MV-4-11 (cell line): Measurements from ENCODE around the gene ZNF790.
A peak's percentile ranks its signal among the peaks of the same experiment; 100 is the strongest.
"Not testable (repeated sequence)": the region's sequence is repeated elsewhere in the genome, so short reads cannot be mapped to it uniquely, and the experiment has no call there.

ENCODE experiments used
- DNase-seq: peaks from one replicate; lab custom pipeline; 2025; lab: John Stamatoyannopoulos, UW

The ZNF790 gene

GRCh38 chr19:36837906-36838783, at the start of gene ZNF790:
Gene ZNF790, minus strand, starts transcription at chr19:36838387. Its CDS starts 12,768 bp downstream, at chr19:36825619.
- peak; percentile 95 for DNase-seq

- DNase-seq = peak; percentile 18
These were observed 39.1 kb upstream of the ZNF790 start for GRCh38 chr19:36876993-36877938.

DNA sequence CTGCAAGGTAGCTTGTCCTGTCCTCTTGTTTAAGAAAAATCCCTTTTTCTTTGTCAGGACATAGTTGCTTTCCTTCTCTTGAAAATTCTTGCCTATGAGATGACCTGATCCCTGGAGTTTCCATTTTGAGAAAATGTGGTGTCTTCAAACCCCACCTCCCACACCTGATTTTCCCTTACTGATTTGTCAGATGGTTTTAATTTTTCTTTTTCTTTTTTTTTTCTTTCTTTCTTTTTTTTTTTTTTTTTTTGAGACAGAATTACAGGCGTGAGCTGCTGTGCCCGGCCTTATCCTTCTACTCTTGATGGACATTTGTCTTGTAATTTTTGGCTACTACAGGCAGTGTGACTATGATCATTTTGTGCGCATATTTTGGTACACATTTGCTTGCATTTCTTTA, 13.7 kb upstream of the ZNF790 start:
- no peak for DNase-seq

DNA sequence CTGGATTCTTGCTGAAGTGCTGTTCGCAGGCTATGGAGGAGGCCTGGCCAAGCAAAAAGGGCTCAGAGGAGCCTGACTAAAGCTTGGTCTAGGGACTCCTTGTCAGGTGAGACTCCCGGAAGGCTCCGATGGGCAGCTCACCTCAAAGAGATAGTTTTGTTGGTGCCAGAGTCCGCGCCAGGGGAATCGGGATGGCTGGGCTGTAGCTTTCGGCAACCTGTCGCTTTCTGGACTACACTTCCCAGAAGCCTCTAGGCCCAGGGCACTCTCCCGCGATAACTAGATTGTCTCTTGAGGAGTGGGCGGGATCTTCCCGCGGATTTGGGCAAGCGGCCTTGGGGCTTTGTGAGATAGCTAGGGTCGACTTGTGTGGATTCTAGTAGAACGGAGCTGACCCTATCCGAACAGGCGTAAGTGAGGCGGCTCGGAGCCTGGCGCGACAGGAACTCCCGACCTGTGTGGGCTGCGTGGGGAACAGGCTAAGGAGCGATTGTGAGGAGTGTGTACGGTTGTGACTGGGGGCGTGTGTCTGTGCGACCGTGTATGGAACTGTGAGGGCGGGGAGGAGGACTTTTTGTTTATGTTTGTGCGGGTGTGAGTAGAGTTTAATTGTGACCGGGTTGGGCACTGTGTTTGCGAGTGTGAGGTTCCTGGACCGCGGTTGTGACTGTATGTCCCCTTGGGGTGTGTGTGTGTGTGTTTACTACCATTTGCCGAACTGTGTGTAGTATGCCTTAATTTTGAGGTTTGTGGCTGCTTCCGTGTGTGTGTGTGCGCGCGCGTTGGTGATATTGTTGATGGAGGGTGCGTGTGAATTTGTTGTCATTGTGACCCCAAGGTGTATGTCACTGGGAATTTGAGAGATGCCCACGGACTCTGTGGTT, 12.6 kb upstream of the ZNF790 start, which contains the start of gene ZNF345:
Gene ZNF345, plus strand, starts transcription at position 318 of the 884 bp plus-strand sequence. CDS start 25,955 bp downstream, outside the sequence.
- DNase-seq = peak; percentile 97

- peak; percentile 94 for DNase-seq
These were observed 11.7 kb upstream of the ZNF790 start for GRCh38 chr19:36849701-36850558.

GRCh38 chr19:36847968-36848367, 9.8 kb upstream of the ZNF790 start:
- no peak for DNase-seq

DNA sequence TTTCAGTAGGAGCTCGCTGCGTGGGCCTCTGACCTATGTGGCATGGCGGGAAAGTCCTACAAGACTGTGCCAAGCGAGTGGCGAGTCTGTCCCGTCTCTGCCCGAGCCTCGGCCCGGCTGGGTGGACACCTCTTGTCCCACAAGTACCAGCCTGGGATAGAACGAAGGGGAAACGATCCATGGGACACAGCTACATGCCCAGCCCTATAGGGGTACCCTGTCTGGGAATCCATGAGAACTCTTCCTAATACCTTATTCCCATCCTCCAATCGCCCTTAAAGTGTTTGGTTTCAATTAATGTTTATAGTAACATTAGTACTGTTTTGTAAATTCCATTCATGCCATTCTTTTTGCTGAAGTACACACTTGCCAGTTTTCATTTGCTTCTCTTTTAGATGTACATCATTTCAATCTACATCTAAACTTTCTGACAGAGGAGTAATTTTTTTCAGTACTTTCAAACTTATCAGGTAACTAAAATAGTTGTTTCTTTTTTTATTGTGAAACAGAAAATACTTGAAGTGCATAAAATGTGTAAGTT, 667 bp upstream of the ZNF790 start:
- no peak for DNase-seq

- no peak for DNase-seq
These were observed 846 bp downstream of the ZNF790 start for GRCh38 chr19:36837176-36837905.

GRCh38 chr19:36833430-36833829, 4.8 kb downstream of the ZNF790 start:
- DNase-seq = no peak

GRCh38 chr19:36821758-36822157, 16.4 kb downstream of the ZNF790 start:
- no peak for DNase-seq

- peak; percentile 15 for DNase-seq
These were observed 19.0 kb downstream of the ZNF790 start for GRCh38 chr19:36819130-36819630.

DNA sequence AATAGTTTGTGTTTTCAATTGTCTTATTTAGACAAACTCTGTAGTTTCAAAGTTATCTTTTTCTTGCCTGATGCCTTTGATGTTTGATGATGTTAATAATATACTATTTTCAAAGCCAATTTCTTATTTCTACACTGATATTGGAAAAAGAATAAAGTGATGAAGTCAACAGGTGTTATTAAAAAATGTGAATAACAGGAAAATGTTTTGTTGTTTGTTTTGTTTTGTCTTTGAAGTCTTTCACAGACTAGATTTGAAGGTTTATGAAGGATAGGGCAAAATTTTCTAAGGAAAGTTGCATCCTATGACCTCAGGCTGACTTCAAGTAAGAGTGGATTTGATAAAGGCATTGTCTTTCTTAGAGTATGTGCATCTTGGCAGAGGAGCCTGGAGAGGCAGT, 31.2 kb downstream of the ZNF790 start:
- DNase-seq = no peak

- DNase-seq = no peak
These were observed 32.8 kb downstream of the ZNF790 start for GRCh38 chr19:36805364-36805763.

- no peak for DNase-seq
These were observed 40.4 kb downstream of the ZNF790 start for GRCh38 chr19:36797786-36798108.

DNA sequence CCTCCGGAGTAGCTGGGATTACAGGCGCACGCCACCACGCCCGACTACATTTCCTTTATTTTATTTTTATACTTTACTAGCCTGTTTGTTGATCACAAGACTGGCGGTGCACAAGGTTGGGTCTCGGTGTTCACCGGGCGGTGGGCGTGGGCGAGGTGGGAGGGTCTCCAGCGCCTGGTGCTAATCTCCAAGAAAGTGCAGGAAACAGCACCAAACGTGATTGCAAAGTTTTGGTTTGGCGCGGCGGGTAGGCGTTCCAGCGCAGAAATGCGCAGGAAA, 41.5 kb downstream of the ZNF790 start:
- no peak for DNase-seq

GRCh38 chr19:36791420-36792141, 46.6 kb downstream of the ZNF790 start:
- DNase-seq = not testable (repeated sequence)

- no peak for DNase-seq
These were observed 62.4 kb downstream of the ZNF790 start for GRCh38 chr19:36775768-36776167.

DNA sequence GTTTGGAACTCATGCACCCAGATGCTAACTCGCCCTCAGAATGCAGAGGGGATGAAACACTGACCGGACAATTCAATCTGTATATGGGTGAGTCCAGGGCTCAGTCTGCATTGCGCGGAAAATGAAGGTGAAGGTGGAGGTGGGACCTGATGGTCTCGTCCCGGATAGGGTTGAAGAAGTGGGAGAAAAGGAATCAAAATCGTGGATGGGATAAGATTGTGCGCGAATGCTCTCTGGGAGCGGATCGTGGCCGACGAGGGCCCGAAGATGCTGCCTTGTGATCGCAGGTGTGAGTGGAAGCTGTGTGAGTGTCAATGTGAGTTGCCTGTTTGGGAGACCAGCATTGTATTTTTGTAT, 65.0 kb downstream of the ZNF790 start:
- DNase-seq = no peak
